COLO668 (cell line): Measurements from ENCODE around the gene STON2.
A peak's percentile ranks its signal among the peaks of the same experiment; 100 is the strongest.

ENCODE experiments used
- DNase-seq: peaks from one replicate; lab custom pipeline; 2025; ENCODE audit not compliant: unreplicated experiment; lab: John Stamatoyannopoulos, UW

STON2 gene

DNA sequence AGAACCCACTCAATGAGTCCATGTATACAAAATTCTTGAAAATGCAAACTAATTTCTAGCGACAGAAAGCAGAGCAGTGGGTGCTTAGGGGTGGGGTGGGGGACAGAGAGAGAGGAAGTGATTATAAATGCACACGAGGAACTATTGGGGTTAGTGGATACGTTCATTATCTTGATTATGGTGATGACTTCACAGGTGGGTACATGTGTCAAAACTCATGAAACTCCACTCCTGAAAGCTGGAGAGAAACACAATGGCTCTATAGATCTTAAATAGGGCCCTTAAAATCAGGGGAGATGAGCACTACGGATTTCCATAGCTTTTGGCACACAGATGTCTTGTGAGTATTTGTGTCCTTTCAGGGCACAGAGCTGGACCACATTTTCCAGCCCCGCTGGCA is 59.9 kb downstream of the STON2 start:
- DNase-seq = no peak

DNA sequence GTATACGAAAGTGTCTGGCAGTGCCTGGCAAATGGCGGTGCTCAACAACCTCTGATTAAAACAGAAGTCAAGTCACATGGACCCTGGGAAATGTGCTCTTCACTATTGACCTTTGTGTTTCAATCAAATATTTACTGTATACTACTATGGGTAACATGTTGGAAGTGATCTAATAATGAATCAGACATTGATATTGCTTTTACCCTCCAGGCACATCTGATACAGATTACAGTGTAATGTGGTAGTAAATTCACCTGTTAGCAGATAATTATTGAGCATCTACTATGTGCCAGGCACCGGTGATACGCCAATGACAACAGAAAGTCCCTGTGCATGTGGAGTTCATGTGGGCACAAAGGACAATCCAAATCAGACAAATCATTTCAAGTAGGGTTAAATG is 63.1 kb downstream of the STON2 start:
- no peak for DNase-seq

DNA sequence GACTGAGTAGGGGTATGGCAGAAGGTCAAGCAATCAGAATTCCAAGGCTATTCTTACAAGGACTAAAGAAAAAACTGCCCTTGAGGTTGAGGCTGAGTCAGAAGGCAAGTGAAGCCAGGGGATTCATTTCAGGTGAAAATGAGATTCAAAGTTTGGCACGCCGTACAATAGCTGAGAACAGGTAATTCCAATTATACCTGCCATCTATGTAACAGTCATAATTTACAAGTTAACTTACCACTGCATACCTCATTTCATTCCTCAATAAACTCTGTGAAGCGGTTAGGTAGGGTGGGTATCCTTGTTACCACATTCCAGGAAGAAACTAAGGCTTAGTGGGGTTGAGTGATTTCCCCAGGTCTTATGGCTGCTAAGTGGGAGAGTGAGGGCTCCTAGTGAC is 64.1 kb downstream of the STON2 start:
- no peak for DNase-seq

DNA sequence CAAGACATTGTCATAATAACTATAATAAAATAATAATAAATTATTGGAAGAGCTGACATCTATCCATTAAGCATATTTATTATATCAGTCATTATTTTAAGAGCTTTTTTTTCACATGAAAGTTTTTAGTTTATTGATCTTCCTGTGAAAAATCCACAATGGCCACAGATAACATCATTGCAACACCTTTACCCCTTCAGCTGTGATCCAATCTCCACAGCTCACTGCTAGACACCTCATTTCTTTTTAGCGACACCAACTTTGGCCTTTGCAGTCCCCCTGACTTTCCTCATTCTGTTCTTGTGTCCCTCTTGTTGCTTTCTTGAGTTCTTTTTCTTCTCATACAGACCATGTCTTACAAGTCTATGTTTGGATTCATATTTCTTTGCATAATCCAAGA is 67.4 kb downstream of the STON2 start:
- DNase-seq = no peak

DNA sequence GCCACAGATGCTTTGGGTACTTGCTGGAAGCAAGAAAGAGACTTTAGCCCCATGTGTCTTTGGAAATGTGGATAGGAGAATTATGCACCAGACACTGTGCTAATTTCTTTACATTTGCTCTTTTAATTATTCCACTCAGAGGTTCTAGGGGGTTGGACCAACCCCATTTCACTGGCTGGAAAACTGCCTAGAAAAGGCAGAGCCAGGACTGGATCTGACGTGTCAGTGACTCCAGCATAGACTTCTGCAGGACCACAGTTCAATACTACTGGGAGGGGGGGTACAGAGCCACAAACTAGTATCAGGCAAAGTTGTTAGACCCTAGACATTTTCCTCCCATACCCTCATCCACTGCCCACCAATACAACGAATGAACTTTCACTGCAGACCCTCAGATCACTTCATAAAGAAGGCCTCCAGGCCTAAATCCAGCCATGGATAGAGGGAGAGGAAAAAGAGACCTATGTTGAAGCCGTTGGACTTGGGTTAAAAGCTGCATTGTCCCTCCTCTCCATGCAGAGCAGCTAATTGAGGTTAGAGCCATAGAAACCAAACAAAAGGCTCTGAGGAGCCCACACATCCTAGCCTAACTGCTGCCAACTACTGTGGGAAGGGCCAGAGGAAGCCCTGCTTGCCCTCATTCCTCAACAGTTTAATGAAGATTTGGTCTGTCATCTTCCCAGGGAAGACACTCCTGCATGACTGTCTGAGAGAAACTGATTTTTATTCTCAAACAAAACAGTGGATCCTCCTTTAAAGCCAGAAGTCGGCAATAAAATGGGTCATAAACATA is 68.7 kb downstream of the STON2 start:
- no peak for DNase-seq

DNA sequence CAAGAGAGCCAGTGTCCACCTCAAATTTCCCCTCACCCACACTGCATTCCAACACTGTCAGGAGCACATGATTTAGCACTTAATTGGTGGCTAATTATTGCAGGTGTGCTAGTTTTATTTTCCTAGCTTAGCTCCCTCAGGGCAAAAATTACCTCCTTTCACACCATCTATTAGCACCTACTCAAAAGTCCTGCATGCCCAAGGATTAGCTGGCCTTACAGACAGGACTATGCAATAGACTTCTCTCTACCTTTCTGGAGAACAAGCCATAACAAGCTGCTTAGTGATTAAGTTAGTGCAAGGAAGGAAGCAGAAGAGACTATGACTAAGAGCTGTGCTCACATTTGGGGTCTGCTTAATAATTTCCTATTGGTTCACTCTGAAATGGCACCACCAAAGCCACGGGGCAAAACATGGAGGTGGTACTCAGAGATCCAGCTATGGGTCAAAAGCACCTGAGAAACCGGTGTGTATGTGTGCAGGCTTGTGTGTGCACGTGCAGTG is 69.5 kb downstream of the STON2 start:
- DNase-seq = no peak

DNA sequence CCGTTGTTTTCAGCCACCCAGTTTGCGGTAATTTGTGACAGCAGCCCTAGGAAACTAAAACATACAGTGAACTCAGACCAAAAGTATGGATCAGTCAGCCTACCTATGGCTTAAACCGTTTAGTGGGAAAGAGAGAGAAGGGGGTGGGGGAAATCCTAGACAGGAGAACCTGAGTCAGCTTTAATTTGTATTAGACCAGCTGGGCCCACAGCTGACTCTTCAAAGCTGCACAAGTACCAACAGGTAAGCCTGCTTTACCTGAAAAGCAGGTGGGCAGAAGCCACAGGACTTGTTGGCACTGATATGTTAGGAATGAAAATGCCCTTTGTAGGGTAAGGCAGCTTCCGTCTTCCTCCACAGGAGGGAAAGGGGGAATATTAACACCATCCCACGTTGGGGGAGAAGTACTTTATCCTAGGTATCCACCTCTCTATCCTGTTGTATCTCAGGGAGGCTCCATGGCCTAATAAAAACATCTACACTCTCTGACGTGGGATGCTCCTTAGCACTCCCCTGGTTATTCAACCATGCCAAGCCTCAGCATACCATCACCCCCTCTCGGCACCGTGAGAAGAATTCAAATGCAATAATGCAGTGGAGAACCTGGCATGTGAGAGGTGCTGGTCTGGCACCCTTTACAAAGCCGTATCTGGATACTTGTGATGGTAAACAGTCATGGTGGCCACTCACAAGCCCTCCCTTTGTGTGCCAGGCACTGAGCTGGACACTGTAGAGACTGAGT is 70.3 kb downstream of the STON2 start:
- DNase-seq = peak; percentile 49

DNA sequence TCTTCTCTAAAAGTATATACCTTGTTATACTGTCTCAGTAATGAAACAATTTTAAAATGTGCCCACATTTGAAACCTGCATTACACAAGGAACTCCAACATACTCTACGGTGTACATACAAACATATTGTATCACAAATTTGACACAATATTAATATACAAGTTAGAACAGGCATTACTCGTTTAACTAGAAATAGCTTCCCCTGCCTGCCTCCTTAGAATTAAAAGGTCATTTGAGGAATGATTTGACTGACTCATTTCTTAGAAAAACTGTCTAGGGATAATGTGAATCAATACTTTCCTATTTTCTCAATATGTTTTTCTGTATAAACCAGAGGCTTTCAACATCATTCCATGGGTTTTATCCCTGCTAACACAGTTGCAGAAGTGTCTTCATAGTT is 73.7 kb downstream of the STON2 start:
- DNase-seq = no peak

DNA sequence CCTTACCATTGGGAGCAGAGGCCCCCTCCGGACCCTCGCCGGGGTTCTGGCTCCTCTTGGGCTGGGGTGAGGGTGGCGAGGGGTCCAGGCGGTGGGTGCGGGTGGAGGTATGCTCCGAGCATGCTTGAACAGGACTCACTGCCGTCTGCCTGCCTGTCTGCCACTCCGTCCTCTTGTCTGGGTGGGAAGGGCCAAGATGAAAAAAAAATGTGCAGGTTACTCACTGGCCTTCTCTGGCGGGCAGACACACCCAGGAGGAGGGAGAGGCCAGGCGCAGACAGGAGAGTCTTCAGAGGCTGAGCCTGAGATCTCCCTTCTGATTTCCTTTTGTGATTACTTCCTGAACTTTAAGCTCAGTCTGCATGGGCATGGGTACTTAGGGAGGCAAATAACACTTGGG is 76.1 kb downstream of the STON2 start:
- no peak for DNase-seq

DNA sequence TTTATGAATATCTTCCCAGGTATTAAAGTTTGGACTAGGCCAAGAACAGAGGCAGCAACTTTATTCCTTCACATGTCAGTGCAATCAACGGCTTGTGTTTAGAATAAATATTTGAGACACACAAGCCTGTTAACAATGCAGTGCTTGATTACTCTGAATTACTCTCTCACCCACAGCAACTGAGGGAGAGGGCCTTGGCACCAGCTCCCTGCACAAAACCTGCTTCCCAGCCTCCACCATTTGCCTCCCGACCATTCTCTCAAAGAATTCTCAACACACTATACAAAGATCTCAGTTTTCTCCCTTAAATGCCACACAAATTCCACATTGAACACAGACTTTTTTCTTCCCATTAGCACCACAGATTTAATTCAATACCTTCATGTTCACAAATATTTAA is 77.0 kb downstream of the STON2 start:
- DNase-seq = no peak

DNA sequence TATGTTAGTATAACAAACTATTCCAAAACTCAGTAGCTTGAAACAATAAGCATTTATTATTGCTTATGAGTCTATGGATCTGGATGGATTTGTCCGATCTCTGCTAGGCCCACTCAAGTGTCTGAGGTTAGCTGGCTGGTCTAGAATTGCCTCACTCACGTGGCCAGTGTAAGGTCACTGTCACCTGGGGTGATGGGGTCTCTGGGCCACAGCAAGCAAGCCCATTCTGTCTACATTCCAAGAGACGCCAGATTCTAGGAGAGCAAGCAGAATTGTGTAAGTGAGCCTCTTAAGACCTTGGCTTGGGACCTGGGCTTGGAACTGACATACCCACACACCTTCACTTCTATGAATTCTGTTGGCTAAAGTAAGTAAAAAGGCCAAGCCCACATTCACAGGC is 80.2 kb downstream of the STON2 start:
- DNase-seq = no peak

DNA sequence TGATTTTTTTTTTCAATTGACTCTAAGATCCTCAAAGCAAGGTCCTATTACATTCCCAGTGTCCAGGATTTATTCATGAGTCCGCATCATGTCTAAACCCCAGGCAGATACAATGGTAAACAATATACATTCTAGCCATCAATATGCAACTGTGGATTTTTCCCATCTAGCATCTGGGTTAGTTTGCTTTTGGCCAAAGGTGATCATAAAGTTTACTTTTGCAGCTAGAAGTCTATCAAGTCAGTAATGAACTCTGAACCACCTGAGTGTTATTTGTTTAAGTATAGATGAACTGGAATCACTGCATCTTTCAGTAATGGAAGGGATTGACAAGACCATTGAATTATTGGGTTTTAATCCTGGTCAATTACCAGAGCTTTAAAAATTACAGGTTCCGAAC is 80.8 kb downstream of the STON2 start:
- DNase-seq = no peak

DNA sequence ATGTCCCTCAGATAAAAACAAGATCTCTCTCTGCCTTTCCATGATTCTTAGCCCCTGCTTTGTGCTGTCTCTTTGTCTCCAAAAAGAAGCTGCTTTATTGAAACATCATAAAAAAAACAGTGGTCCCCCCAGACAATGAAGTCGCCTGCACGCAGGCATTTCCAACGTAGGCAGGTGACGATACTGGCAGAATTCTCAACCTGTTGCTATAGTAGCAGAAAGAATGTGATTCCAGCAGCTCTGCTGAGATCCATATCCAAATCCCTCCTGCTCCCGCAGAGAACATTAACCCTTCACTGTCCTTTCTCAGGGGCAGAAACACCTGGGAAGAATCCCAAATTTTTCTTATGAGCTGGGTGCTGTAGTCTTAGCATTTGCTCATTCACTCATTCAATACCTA is 84.8 kb downstream of the STON2 start:
- DNase-seq = no peak

DNA sequence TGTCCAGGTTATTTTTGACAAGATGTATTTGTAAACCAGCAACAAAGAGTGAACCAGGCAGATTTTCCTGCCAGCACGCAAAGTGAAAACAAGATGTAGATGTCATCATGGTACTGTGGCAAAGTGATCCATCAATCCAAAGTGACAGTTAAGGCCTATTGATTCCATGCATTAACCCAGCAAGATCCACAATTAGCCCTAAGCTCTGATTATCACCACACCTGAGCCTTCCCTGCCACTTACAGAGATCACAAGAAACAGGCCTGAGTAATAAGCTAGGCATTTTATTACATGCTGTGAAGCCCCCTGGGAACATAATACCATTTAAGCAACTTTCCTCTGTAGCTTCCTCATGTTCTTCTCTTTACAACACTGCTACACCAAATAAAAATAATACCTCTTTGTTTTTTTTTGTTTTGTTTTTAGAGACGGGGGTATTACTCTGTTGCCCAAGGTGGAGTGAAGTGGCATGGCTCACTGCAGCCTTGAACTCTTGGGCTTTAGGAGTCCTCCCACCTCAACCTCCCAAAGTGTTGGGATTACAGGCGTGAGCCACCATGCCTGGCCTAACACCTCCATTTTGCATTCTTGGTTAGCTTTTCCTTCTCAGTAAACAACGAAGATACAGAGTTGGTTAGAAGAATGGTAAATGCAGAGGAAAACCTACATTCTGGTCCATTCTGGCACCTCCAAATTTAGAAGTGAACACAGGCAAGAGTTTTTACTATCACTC is 85.5 kb downstream of the STON2 start:
- no peak for DNase-seq

DNA sequence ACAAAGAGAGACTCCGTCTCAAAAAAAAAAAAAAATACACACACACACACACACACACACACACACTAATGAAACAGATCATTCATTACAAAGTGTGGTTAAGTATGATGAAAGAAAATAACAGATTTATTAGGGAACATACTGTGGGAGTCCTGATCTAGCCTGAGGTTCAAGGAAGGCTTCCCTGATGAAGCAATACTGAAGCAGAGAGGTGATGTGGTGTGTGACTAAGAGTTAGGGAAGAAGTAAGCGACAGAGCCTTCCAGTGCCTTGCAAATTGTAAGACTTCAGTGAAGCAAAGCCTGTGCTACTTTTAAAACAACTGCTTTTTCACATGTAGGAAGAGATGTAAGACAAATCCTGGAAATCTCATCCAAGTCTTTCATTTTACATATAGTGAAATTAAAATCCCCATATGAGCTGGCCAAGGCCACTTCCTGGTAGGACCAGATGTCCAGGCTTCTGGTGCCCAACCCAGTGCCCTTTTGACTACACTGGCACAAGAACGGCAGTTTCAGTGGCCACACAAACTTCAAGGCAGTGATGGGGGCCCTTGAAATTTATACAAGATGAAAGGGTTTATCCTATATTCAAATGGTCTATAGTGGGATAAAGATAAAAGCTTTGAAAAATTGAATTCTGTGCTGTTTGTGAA is 86.2 kb downstream of the STON2 start:
- DNase-seq = no peak

DNA sequence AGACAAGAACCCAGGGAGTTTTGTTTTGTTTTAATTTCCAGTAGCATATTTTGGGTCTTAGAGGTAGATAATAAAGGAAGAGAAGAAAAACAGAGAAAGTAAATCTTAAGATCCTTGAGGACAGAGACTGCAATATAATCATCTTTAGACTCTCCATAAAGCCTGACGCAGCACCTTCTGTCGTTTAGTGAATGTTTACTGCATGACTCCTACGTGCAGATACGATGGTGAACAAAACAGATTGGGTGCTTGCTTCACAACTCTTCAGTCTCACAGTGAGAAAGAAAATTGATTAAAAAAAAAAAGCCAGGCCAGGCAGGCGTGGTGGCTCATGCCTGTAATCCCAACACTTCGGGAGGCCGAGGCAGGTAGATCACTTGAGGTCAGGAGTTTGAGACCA is 86.9 kb downstream of the STON2 start:
- DNase-seq = no peak

DNA sequence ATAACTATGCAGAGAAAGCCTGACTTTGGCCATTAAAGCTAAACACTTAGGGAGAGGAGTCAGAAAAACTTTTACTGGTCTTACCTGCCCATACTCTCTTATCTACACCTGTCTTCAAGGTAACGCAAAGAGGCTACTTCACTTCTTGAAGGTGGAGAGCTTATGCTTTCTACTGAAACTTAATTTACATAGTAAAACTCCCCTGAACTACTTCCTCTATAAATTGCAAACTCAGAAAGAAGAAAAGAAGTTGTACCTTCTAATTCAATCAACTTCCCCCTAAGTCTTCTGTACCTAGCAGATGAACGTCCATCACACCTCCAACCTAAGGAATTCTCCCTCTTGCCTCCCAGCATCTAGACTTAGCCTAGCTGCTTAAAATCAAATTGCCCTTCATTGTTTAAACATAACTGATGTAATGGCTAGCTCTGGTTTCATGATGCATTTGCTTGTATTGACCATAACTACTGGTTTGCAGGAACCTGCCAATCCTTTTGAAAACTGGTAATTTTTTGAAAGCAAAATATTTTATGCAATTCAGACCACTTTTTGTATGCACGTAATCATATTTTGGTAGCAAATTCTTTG is 87.7 kb downstream of the STON2 start:
- DNase-seq = no peak

DNA sequence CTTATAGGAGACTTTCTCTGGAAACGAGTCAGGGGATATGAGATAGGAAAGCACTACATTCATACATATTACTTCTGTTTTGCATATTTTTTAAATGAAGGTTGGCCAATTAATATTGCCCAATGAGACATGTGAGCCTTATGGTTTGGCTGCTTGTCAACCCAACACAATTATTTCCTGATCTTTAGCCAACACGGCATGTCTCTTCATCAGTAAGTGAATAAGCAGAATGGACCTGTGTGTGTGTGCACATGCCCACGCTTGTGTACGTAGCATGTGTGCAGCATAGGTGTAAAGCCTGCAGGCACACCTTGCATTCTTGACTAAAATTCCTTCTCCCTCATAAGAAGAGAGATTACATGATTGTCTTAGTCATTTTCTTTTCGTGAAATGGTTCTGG is 88.3 kb downstream of the STON2 start:
- DNase-seq = no peak

DNA sequence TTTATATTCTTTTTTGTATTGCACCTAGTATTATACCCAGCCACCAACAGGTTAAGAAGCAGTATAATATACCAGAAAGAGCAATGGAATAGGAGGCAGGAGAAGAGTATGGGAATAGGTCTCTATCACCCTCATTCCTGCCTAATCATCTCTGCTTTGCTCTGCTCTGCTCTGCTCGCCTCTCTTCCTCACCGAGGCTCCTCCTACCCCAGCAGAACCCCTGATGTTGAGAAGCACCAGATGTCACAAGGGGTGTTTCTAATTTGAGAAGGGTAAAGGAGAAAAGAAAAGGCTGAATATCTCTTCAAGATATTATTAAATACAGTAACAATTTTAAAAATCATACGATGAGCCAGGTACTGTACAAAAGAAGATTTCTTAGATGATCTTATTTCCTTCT is 89.0 kb downstream of the STON2 start:
- DNase-seq = no peak

DNA sequence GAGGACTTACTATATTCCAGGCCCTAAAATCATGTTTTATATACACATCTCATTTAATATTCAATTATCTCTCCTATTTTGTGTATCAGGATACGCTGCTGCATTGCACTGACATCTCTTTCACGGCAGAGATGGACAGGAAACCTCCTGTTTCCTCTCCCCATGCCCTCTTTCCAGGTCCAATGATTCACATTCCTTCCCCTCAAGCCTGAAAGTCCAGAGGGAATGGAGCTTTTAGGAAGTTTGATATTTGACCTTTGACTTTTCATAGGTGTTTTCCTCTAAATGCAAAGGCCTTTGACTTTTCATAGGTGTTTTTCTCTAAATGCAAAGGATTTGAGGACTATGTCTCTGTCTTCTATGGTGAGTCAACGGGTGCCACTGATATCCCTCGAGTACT is 89.5 kb downstream of the STON2 start:
- no peak for DNase-seq

DNA sequence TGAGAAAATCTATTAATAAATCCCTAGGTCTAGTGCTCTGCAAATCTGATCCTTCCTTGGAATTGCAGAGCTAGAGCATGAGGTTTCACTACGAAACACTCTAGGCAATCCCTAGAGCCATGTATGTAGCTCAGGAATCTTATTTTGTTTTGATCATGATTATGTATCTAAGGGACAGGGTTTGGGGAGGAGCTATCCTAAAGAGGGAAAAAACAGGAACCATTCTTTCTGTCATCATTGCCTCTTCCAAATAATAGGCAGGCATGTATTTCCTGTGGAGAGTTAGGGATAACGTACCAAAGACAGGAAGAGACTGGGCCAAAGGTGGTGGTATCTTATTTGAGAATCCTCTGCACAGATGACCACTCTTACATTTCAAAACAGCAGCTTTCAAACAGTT is 90.6 kb downstream of the STON2 start:
- DNase-seq = no peak
